HG03025 (cell line): ENCODE measurements around the gene MYH10.

Experiments used
- ATAC-seq: cut with Tn5 transposase; IDR thresholded peaks from one replicate; pipeline ENCODE4 v1.9.1; 2021; ENCODE audit warnings: mild to moderate bottlenecking, moderate library complexity; ENCODE audit not compliant: unreplicated experiment, low FRiP score

MYH10 gene

GRCh38 chr17:8458128-8458527 is 172.4 kb downstream of the MYH10 start:
- no peak for ATAC-seq

GRCh38 chr17:8455665-8456209 is 174.8 kb downstream of the MYH10 start:
- no peak for ATAC-seq

DNA sequence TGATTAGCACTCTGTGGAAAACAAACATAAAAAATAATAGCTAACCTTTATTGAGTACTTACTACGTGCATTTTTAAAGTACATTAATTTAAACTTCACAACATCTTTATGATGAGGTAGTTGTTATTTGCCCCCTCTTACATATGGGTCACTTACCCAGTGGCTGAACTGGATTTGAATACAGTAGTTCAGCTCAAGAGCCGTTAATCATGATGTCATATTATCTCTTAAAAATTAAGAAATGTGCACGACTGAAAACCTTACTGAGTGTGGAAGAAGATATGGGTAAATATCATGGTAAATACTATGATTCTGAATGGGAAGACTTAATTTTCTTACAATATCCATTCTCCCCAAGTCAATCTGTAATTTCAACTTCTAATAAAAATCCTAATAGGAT is 177.2 kb downstream of the MYH10 start:
- no peak for ATAC-seq

GRCh38 chr17:8451933-8452614 is 178.5 kb downstream of the MYH10 start:
- ATAC-seq = no peak

GRCh38 chr17:8448310-8448709 is 182.2 kb downstream of the MYH10 start:
- ATAC-seq = no peak

- no peak for ATAC-seq
These were observed 182.7 kb downstream of the MYH10 start for GRCh38 chr17:8447799-8448198.

- no peak for ATAC-seq
These were observed 185.0 kb downstream of the MYH10 start for GRCh38 chr17:8445536-8445935.

DNA sequence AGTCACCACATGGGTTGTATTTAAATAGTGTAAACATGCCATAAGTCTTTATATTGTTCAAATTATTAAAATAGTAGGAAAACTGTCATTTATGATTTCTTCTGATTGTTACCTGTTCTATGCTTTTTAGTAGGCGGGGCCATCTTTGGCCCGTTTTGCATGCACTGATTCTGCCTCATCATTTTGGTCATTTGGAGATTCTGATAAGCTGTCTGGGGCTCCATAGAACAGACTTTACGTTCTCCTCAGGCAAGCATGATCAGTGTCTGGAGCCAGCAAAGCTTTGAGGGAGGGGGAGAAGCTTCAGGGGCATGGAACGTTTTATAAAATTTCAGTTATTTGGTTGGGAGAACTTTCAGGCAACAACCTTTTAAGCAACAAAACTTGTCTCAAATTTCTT is 186.0 kb downstream of the MYH10 start:
- no peak for ATAC-seq

- ATAC-seq = no peak
These were observed 186.8 kb downstream of the MYH10 start for GRCh38 chr17:8443756-8444155.

- ATAC-seq = no peak
These were observed 188.2 kb downstream of the MYH10 start for GRCh38 chr17:8442310-8442709.

- no peak for ATAC-seq
These were observed 188.8 kb downstream of the MYH10 start for GRCh38 chr17:8441690-8442089.

- ATAC-seq = no peak
These were observed 190.8 kb downstream of the MYH10 start for GRCh38 chr17:8439681-8440080.

DNA sequence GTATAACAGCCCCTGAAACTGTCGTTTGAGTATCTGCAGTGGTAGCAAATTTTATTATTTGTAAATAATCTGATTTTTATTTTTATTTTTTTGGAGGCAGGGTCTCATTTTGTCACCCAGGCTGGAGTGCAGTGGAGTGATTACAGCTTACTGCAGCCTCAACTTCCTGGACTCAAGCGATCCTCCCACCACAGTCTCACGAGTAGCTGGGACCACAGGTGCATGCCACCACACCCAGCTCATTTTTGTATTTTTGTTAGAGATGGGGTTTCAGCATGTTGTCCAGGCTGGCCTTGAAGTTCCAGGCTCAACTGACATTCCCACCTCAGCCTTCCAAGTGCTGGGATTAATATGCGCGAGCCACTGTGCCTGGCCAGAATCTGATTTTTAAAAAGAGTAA is 192.1 kb downstream of the MYH10 start:
- no peak for ATAC-seq

GRCh38 chr17:8436844-8437171 is 193.7 kb downstream of the MYH10 start:
- no peak for ATAC-seq

DNA sequence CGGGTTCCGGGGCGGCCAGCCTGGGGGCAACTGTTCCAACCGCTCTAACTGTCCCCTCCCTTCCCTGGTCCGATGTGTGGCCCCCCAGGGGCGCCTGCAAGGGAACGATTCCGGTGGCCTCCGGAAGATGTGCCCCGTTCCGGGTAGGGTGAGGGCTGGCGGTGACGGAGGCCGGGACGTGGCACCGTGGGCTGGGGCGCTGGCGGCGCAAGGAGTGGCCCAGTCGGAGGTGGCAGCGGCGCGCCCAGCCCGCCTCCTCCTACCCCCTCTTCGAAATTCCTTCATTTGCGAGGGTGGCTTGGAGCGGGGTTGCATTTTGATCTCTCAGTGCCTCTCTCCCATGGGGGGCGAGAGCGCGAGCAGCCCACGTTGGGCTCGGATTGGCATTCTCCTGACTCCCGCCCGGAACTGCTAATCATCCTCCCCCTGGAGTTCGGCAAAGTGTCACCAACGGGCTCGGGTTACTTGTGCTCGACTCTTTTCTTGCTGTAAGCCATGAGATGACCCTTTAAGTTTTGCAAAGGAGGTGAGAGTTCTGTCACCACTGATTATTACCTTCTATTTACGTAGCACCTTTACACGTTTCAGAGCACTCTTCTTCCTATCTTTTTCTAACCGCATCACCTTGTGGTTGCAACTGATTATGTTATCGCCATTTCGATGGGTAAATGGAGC is 194.2 kb downstream of the MYH10 start:
- peak; percentile 38 for ATAC-seq

DNA sequence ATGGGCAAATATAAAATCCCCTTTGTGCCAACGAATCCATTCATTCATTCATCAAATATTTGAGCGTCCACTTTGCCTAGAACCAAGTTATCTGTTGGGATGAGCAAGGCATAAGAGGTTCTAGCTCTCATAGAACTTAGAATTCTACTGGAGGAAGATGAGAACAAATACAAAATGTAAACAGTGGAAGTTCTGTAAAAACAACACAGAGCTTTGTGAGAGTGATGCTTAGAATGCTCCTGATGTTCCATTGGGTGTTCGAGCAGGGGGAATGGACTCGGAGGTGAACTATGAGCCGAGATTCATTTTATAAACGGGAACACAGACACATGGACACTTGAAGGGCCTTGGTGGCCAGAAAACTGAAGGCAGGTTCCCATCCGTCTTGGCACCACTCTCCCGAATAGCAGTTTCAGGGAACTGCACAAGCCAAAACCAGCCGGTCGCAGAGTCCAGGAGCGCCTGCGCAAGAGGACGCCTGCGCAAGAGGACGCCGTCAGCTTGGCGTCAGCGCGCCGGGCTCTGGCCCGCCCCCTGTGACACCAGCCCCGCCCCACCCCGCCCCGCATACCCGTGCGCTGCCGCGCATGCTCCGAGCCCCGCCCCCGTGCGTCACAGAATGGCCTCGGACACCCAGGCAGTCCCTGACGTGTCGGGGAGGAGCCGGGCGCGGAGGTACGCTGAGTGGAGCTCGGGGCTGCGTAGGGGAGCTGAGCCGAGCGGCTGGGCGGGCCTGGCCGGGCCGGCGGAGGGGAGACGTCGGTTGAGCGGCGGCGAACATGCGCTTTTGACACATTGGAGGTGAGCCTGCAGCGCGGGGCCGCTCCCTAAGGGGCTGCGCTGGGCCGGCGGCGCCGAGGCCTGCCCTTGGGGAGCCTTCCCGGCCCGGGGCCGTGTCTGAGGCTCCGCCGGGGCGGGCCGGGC is 195.0 kb downstream of the MYH10 start, which contains the start of gene NDEL1:
NDEL1 (plus strand) TSS at position 640 of the 924 bp plus-strand sequence. CDS start 8,388 bp downstream, outside the sequence.
- ATAC-seq = peak; percentile 93

DNA sequence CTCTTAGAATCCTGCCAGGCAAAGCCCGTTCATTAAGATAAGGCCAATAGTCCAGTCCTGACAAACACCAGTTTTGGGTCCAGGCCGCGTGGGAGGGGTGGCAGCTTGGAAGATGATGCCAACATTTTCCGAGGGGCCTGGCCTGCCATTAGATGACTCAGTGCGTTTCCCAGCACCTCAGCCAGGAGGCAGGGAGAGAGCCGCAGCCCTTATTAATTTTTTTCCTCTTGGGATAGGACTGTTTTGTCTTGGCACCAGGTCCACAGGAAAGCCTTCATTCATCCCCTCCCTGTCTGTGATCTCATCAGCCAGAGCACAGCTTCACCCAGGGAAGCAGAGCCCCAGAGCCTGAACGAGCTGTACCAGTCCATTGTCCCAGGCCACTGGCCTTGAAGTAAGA is 199.6 kb downstream of the MYH10 start:
- no peak for ATAC-seq

- ATAC-seq = no peak
These were observed 203.7 kb downstream of the MYH10 start for GRCh38 chr17:8426802-8427201.

- ATAC-seq = no peak
These were observed 204.3 kb downstream of the MYH10 start for GRCh38 chr17:8426094-8426720.
